ENCODE data around the gene OLFML2B. TPM values are rescaled to one million over a fixed set of nuclear protein-coding genes. Genes with fewer than 3 reads are reported as not detected.

Gene OLFML2B
- total RNA-seq, 1 donor from 2014 or later = 2.4 TPM

DNA sequence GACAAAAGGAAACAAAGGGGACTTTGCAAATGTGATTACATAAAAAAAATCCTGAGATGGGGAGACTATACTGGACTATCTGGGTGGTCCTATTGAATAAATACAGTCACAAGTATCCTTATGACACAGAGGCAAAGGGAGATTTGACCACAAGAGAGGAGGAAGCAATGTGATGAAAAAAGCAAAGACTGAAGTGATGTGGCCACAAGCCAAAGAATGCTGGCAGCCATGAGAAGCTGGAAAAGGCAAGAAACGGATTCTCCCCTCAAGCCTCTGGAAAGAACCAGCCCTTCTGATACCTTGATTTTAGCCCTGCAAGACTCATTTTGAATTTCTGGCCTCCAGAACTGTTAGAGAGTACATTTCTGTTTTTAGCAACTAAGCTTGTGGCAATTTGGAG, 36.4 kb downstream of the OLFML2B start:
- intact Hi-C loops (cut with micrococcal nuclease) = no loop called here
- DNase-seq (no peak), ATAC-seq (no peak)

DNA sequence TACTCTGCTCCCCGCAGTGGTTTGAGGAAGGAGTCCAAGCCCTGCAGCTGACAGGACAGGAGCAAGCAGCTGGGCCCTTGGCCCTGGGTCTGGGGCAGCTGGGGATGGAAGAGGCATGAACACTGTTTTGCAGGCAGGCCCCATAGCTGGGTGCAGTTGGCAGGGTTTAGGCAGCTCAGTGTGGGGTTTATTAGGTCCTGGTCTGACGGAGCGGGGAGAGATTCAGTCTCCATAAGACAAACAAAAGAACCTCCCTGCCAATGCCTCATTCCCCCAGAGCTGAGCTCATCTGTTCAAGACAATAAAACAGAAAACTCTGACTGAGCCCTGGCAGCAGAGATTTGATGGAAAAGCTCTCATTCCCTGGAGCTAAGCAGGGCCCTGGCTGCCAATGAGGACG, 37.3 kb downstream of the OLFML2B start:
- DNase-seq (peak; percentile 47), ATAC-seq (peak; percentile 72)
- intact Hi-C loops (cut with micrococcal nuclease) = no loop called here

DNA sequence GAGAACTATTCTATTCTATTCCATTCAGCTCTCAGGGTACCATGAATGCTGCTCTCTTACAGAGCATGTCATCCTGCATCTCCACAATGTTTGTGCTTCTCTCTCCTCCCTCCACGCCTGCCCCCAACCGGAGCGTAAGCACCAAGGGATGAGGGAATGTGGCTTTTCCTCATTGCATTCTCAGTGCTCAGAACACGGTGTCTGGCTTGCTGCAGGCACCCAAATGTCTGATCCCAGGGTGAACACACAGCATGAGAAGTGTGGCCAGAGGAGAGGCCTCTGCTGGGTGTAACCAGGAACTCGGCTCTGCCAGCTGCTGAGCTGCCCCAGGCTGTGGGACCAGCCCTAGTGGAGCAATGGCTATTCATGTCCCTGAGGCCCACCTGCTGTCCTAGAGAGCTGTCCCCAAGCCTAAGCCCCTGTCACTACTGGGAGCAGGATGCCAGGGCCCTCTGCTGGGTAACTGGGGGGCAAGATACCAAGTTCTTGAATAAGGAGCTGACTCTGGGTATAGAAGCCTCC, 38.3 kb downstream of the OLFML2B start:
- ATAC-seq (no peak), DNase-seq (no peak)
- intact Hi-C loops (cut with micrococcal nuclease) = no loop called here

DNA sequence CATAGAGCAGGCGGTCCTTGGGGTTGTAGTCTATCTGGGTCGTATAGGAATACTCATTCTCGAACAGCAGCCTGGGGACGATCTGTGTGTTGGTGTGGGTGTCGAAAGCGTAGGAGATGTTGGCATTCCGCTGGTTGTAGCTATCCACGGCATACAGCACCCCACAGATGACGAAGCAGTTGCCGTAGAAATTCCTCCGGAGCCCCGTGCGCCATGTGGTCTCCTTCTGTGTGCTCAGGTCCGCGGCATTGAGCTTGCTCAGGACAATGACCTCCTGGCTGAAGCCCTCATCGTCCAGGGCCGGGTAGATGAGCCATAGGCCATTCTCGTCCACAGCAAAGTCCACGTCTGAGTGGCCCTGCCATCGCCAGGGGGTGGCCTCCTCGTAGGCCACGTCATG, 39.9 kb downstream of the OLFML2B start:
- no peak for DNase-seq
- intact Hi-C loops (cut with micrococcal nuclease) = no loop called here
- ATAC-seq = no peak

DNA sequence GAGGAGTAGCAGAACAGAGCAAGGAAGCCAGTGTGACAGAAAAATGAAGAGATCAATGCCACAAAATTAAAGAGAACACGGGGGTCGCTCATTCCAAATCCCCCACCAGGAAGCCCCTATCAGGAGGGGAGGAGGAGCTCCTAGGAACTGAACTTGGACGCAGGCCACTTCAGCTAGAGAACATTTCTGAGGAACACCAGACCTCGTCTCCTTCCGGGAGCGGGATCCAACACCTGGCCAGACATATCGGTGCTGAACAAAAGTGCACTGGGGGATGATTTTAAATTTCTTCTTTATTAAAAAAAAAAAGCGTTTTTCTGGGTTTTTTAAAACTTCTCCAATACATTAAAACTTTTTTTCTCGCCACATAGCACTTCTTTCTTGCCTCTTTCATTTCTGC, 40.8 kb downstream of the OLFML2B start:
- intact Hi-C loops (cut with micrococcal nuclease) = no loop called here
- no peak for ATAC-seq
- no peak for DNase-seq

DNA sequence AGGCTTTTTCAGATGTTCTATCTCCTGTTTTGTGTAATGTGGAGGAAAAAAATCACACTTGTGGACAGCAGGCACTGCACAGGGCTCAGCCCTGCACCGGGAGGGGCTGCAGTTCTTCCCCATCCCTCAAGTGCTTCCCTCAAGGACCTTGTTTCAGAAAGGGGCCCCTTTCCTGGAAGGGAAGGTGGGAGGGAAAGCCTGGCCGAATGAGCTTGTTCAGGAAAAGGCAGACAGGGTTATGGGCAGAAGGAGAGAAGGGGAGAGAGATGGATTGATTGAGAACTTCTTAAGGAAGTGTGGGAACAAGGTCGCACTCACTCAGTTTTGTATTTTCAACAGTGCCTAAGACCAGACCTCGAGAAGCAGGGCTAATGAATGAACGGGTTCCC, 41.2 kb downstream of the OLFML2B start:
- intact Hi-C loops (cut with micrococcal nuclease) = no loop called here
- DNase-seq = no peak
- no peak for ATAC-seq

DNA sequence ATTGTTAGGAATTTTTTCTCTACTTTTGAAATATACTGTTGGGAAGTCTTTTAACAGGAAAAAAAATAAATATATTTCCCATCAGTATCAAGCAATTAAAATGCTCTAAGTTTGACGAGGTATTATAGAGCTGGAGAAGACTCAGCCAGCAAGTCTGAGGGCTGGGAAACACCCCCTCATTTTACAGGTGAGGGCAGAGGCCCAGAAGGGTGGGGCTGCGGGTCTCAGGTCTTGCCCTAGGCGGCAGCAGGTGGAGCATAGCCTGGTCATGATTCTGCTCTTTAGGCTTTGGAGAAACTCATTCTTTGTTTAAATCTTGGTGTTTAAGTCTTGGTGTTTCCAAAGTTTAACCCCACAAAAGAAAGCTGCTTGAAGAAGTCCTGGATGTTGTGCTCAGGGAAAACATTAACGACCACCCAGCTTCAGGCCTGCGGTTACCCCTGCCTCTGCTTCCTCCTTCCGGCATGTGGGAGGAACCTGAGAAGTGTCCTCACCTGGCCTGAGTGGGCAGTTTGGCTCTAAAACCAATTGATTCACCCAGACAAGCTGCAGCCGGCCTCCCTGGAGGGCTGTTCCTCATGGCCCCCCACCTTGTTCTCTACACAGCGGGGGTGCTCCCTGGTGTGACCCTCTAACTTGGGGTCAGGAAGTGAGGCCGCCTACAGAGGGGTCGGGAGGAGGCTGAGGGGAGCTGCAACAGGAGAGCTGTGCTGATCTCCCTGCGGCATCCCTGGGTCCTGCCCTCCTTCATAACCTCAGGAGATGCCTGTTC, 41.7 kb downstream of the OLFML2B start:
- no peak for ATAC-seq
- no peak for DNase-seq
- intact Hi-C loops (cut with micrococcal nuclease) = no loop called here

DNA sequence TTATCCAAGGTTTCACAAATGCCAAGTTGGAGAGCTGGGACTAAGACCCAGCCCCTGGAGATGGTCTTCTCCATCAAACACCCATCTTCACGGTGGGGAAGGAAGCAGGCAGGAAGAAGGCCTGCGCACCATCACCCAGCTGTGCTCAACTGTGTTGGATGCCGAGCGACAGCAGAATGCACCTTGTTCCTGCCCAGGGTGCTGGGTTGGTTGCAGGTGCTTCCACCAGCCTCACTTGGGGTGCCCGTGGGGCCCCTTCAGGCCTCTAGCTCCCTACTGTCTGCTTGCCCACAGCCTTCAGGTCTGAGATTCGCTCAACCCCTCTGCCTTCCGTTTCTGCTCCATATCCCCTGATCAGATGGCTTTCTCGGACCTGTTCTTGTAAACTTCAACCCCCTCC, 42.5 kb downstream of the OLFML2B start:
- DNase-seq (no peak), ATAC-seq (no peak)
- intact Hi-C loops (cut with micrococcal nuclease) = no loop called here

DNA sequence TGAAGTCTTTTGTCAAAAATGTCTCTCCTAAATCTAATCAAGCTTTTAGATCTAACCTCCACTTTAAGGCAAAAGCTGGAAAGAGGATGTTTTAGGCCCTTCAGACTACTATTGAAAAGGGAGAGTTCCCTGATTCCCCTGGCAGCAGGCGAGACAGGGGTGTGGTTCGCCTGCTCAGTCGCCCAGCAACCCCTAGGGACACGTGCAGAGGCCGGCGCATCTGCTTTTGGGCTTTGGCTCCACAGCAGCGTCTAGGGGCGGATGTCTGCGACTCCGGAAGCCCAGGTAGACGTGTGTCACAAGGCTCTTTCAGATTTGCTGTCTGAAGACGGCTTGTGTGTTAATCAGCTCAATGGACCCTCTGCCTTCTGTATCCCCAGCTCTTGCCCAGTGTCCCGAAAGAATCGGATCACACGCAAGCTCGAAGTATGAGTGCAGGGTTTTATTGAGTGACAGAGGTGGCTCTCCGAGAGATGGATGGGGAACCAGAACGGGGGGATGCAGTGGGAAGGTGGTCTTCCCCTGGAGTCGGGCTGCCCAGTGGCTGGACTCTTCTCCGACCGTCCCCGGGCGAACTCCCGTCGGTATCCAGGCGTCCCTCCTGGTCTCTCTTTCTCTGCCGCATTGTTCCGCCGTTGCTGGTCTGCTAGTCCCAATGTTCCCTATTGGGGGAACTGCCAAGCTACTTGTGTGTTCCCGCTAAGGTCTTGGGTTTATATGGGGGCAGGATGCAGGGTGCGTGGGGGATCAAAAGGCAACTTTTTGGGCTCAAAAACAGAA, 45.5 kb downstream of the OLFML2B start:
- ATAC-seq (no peak), DNase-seq (no peak)
- intact Hi-C loops (cut with micrococcal nuclease) = no loop called here

DNA sequence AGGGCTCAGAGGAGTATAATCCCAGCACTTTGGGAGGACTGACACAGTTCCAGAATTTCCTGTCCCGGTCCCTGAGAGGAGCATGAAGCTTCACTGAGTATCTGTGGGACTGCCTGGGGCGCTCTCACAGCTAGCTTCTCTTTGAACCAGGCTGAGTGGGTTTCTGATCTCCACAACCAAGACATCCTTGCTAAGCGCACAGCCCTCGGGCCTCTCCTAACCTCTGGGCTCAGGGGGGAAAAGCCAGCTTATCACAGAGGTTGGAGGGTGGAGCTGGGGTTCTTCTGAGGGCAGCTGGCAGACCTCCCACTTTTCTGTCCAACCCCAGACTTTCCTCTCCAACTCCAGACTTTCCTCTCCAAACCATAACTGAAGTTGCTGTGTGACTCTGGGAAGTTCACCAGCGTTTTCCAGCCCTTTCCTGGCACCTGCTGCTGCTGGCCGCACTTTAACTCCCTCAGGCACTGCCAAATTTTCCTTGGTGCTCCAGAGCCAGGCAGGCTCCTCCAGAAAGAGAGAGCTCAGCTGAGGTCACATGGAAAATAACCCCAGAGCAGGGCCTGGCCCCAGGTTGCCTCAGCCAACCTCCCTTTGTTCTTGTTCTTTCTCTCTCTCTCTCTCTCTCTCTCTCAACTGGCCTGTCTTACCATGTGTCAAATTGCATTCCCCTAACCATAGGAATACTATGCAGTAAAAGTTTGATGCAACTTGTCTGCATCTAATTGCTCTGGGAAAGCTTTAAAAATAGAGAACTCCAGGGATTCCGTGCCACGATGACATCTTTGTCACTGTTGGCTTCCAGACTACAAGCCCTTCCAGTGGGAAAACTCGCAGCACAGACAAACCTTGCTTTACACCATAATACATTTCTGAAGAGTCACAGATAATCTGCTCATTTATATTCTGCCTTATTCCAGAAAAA, 49.5 kb downstream of the OLFML2B start:
- intact Hi-C loops (cut with micrococcal nuclease) = no loop called here
- ATAC-seq (peak; percentile 95), DNase-seq (peak; percentile 76)

DNA sequence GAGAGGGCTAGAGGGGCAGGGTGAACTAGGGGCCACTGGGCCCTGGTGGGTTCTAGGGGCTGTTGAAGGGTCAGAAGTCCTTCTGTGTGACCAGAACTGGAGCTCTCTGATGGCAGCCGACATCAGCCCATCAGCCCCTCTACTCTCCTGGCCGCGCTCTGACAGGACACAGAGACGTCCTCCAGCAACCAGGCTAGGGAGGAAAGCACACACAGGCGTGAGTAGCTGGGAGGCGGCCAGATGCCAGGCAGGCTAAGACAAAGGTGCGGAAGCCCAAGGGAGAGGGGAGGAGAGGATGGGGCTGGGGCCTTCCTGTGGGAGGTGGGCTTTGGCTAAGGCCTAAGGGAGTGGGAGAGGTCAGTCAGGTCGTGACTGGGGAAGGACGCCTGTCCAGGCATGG, 50.8 kb downstream of the OLFML2B start:
- ATAC-seq (no peak), DNase-seq (no peak)
- intact Hi-C loops (cut with micrococcal nuclease) = no loop called here

DNA sequence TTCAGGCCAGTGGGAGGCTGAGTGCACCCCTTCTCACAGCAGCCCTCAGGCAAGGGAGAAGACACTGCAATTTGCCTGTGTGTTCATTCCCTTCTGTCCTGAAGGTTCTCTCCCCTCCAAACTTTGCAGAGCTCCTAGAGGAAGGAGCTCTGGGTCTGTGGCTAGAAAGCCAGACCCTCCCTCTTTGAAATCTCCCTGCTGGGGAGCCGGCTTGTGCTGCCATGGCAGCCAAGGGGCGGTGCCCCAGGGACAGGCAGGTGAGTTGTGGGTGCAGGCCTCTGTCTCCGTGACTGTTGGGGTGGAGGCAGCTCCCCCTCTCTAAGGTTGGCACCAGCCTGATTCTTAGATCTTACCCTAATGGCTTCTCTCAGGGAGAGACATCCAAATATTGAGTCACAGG, 53.0 kb downstream of the OLFML2B start:
- ATAC-seq (no peak), DNase-seq (no peak)
- intact Hi-C loops (cut with micrococcal nuclease) = no loop called here

DNA sequence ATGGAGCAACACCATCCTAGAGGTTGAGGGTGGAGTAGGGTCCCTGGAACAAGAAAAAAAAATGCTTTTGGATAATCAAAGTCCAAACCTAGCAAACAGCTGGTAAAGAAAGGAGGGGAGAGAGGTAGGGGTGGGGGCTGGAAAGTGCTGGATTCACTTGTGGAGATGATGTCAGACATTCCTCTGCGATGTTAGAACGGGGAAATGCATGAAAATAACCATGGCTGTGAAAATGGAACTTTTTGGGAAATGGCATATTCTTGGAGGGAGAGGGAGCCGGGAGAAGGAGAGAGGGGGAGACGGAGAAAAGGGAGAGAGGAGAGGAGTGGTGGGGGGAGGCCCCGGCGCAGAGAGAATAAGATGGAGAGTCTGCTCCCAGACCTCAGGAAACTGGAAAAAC, 53.6 kb downstream of the OLFML2B start:
- no peak for DNase-seq
- intact Hi-C loops (cut with micrococcal nuclease) = no loop called here
- ATAC-seq = no peak

DNA sequence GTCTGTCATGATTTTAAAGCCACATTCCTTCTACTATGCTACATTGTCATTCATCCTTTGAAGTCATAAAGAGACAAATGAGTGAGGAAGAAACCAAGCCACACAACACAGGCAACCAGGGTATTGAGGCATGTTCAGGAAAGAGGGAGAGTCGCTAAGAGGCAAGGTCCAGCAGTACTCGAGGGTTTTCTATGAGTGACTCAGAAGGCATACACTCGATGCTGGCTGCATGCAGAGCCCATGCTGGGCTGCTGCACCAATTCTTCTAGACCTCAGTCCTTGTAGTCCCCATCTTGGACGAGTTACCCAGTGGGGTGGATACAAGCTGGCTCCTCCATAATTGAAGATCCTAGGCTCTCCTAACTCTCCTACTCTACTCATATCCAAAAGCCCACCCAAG, 57.6 kb downstream of the OLFML2B start:
- no peak for DNase-seq
- ATAC-seq = no peak
- intact Hi-C loops (cut with micrococcal nuclease) = no loop called here

DNA sequence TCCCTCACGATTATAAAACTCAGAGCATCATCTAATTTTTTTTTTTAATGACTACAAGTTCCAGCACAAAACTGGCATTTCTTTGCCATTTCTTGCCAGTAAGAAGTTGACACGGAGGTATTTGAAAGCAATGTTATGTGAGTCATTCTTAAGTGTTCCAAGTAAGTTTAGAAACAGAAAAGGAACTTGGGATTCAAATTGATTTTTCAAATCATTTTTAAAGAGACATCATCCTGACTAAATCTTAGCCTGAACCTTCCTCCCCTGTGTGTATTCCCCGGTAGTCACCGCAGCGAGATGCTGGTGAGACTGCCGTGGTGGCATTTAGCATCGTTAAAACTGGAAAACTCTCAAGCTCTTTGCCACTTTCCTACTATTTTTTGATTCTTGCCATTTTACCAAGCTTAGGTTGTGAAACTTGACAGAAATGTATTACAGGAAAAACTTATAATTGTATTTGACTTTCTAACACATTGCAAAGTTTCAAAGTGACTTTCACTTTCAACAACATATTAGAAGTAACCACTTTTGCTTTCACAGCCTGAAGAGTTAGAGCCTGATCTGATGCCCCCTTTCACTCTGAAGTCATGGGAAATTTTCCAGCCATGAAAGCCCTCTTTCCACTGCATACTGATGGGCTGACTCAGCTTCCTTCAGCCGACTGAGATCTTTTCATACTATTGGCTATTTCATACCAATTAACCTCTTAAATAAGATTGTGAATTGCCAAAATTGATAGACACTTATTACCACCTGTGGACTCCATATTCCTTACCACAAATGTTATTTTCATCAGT, 61.4 kb downstream of the OLFML2B start:
- DNase-seq = no peak
- ATAC-seq = peak; percentile 53
- intact Hi-C loops (cut with micrococcal nuclease) = no loop called here

DNA sequence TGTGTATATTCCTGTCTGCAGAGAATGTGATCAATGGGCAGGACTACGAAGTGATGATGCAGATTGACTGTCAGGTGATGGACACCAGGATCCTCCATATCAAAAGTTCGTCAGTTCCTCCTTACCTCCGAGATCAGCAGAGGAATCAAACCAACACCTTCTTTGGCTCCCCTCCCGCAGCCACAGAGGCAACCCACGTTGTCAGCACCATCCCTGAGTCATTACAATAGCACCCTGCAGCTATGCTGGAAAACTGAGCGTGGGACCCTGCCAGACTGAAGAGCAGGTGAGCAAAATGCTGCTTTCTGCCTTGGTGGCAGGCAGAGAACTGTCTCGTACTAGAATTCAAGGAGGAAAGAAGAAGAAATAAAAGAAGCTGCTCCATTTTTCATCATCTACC, 65.2 kb downstream of the OLFML2B start:
- no peak for DNase-seq
- intact Hi-C loops (cut with micrococcal nuclease) = no loop called here
- ATAC-seq = no peak

DNA sequence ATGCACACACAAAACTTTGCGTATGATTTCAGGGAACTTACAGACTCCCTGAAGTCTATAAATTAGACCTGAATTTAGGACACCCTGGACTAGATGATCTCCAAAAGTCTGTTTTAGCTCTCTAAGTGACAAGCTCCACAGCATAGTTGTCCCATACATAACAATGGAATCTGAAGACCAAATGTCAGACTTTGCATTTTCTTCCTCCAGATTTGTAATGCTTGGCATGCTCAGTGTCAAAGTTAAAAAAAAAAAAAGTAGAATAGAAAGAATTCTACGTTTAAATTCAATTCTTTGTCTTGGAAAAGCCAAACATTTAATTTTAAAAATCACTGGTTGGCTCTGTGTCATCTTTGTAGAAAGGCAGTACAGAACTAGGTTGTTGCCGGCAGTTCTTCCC, 66.7 kb downstream of the OLFML2B start:
- no peak for DNase-seq
- ATAC-seq = no peak
- intact Hi-C loops (cut with micrococcal nuclease) = no loop called here

DNA sequence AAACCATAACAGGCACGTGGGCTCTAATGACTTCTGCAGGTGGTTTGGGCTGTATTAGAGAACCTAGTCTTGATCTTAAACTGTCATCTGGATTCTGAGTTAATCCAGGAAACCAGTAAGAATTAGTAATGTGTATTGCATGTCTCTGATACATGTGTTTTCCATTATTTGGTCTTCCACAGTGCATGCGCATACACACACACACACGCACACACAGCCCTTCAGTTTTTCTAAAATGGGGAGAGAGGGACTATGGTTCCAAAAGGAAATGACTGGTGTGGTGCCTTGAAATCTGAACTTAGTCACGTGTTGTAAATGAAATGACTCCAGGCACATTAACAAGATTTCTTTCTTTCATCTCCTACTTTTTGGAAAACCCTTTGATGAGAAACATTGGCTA, 67.6 kb downstream of the OLFML2B start:
- ATAC-seq (peak; percentile 61), DNase-seq (no peak)
- intact Hi-C loops (cut with micrococcal nuclease) = no loop called here

DNA sequence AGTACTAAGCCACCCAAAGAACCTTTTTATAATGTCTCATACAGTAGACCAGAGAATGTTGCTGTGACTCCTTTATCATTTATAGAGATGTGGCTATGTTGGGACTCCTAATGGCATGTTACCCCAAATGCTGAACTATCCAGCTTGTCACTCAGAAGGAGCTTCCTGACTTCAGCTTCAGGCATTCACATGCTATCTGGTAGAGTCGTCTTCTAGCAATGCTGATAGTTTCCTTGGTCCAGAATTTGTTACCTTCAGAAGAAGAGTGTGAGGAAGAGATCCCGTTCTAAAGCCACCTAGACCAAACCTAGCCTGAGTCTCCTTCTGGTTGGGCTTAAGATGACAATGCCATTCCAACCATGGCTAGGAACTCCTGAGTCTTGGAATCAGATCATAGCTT, 68.1 kb downstream of the OLFML2B start:
- DNase-seq (no peak), ATAC-seq (no peak)
- intact Hi-C loops (cut with micrococcal nuclease) = no loop called here
